Limb (tissue), 2 donors: ENCODE results near the gene ANGEL2.
A peak's percentile ranks its signal among the peaks of the same experiment; 100 is the strongest.
"Not testable (repeated sequence)": the region's sequence is repeated elsewhere in the genome, so short reads cannot be mapped to it uniquely, and the experiment has no call there.

Source experiments
- DNase-seq, 2 donors: peaks; one replicate each; pipeline ENCODE4 v3.0.0-alpha.2; 2016; ENCODE audit errors: extremely low spot score in 2 of 2

The ANGEL2 gene

GRCh38 chr1:213017447-213018273 is 2.0 kb upstream of the ANGEL2 start:
- no peak for DNase-seq

DNA sequence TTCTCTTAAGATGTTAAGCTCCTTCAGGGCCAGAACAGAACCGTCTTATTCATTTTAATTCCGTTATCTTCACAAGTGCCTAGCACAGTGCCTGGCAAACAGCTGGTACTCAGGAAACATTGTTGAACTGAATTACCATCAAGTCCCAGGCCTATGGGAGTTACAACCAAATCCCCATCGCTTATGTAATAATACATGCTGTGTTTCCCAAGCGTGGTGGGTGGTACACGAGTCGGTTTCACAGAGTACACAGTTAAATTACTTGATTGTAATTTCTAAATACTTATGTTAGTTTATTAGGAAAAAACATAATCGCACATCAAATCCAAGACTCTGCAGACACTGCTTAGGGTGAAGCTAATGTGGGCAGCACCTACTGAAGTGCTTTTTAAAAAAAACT is 1.0 kb downstream of the ANGEL2 start:
- peak in 1 of 2 donors; percentile 32 for DNase-seq

- DNase-seq: no peak
These were observed 7.1 kb downstream of the ANGEL2 start for GRCh38 chr1:213008564-213008963.

DNA sequence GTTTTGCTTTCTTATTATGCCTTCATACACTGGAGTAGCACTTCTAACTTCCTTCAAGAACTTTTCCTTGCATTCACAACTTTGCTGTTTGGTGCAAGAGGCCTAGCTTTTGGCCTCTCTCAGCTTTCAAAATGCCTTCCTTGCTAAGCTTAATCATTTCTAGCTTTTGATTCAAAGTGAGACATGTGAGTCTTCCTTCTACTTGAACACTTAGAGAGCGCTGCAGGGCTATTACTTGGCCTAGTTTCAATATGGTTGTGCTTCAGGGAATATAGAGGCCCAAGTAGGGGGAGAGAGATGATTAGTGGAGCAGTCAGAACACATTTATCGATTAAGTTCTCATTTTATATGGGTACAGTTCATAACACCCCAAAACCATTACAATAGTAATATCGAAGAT is 12.4 kb downstream of the ANGEL2 start:
- no peak for DNase-seq

DNA sequence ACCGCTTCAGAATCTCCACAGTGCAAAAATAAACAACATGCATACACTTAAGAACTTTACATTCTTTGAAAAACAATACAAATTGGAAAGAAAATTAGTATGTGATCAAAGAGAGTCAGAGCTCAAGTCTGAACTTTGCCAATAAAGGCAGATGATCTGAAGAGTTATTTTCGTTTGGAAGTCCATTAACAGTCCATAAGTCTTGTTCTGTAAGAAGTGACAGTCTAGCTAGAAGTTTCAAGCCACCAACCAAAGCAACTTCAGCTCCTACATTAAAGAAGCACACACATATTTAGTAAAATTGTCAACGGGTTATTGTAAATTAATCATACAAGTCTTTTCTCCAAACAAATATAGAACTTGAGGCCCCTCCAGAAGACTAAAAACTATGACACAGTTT is 20.7 kb downstream of the ANGEL2 start:
- no peak for DNase-seq

DNA sequence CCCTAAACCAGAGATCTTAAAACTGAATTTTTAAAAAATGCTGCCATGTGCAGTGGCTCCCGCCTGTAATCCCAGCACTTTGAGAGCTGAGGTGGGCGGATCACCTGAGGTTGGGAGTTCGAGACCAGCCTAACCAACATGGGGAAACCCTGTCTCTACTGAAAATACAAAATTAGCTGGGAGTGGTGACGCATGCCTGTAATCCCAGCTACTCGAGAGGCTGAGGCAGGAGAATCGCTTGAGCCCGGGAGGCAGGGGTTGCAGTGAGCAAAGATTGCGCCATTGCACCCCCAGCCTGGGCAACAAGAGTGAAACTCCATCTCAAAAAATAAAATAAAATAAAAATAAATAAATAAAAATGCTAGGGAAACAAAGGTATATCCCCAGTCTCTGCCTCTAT is 21.7 kb downstream of the ANGEL2 start:
- DNase-seq: not testable (repeated sequence)

- no peak for DNase-seq
These were observed 25.4 kb downstream of the ANGEL2 start for GRCh38 chr1:212990276-212990675.

DNA sequence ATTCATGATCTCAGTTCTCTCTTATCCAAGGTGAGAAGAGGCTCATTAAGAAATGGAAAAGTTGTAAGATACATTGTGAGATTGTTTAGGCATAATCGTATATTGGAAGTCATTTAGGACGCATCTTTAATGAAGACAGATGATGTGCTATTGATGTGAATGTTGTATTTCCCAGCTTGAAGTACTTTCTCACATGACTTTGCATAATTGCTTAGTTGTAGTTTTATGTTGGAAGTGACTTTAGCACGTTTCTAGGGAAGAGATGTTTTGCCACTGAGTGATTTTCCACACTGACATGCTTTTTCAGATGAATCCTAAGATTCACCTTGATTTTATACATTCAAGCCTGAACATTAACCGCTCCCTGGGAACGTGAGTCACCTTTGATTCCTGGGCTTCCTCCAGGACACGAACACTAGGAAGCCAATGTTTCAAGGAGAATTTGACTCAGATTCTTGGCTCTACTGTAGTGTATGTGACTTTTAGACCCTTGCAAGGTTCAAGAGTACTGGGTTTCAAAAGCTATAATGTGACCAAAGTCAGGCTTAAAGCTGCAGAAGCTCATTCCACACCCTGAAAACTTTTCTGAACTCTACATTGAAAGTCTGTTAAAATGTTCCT is 27.9 kb downstream of the ANGEL2 start:
- no peak for DNase-seq

- DNase-seq: no peak
These were observed 29.1 kb downstream of the ANGEL2 start for GRCh38 chr1:212986551-212986950.

GRCh38 chr1:212984522-212985291 is 31.0 kb downstream of the ANGEL2 start:
- no peak for DNase-seq

GRCh38 chr1:212983482-212983881 is 32.2 kb downstream of the ANGEL2 start:
- no peak for DNase-seq

- DNase-seq: no peak
These were observed 33.1 kb downstream of the ANGEL2 start for GRCh38 chr1:212982430-212983152.

DNA sequence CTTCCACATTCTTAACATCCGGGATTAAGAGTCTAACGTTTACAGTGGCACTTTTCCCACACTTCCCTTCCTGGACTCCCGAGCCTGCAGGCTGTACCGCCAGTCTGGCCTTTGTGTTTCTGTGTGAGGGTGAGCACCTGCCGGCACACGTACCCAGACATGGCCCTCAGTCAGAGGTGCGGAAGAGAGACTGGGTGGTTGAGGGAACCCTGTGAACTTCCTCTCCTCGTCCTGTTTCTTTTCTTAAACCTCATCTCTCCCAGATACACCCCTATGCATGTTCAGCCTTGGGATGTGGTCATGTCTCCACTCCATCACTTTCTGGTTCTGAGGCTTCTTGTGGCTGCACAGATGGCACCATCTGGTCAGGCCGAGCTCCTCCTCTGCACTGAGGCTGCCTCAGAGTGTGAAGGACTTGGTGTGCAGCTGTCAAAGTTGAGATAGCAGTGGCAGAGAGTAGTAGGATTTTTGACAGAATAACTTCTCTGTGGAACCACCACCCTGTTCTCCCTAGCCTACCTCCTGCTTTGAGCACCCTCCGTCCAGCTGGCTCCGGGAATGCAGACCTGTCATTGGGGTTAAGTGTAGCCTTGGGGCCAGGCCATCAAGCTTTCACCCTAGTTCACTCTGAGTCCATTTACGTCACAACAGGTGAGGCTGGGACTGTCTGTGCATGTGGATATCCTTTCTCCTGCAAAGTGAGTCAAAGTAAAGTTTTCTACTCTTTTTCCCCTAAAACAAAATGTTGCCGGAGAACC is 33.9 kb downstream of the ANGEL2 start:
- peak in 1 of 2 donors; percentile 59 for DNase-seq

GRCh38 chr1:212981025-212981495 is 34.6 kb downstream of the ANGEL2 start:
- peak; percentile 75 for DNase-seq

DNA sequence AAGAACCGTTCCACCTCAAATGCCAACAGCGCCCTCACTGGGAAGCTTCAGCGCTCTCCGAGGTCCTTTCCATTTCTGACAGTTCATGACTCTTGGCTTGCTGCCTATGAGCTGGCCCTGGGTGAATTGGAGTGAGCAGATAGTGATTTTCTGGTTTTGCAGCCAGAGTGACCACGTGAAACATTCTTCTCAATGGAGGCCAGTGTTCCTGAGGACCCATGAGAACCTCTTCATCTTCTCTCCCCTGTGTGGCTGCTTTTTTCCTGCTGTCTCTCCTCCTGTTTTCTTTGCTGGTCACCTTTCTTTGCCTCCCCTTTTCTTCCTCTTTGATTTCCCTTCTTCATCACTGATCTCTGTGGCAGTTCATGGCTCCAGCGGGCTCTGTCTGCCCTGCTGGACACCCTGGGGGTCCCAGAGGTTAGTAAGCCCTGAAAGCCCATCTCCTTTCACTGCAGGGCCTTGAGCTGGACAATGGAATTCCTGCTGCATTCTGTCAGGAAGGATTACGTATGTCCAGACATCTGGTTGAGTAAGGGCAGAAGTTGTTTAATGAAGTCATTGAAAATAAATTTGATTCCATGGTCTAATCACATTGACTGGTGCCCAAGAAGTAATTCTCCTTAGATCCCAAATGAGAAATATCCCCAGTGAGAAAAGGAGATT is 35.4 kb downstream of the ANGEL2 start:
- DNase-seq: peak in 1 of 2 donors; percentile 24

- peak; percentile 46 to 63 for DNase-seq
These were observed 36.1 kb downstream of the ANGEL2 start for GRCh38 chr1:212979340-212980122.

DNA sequence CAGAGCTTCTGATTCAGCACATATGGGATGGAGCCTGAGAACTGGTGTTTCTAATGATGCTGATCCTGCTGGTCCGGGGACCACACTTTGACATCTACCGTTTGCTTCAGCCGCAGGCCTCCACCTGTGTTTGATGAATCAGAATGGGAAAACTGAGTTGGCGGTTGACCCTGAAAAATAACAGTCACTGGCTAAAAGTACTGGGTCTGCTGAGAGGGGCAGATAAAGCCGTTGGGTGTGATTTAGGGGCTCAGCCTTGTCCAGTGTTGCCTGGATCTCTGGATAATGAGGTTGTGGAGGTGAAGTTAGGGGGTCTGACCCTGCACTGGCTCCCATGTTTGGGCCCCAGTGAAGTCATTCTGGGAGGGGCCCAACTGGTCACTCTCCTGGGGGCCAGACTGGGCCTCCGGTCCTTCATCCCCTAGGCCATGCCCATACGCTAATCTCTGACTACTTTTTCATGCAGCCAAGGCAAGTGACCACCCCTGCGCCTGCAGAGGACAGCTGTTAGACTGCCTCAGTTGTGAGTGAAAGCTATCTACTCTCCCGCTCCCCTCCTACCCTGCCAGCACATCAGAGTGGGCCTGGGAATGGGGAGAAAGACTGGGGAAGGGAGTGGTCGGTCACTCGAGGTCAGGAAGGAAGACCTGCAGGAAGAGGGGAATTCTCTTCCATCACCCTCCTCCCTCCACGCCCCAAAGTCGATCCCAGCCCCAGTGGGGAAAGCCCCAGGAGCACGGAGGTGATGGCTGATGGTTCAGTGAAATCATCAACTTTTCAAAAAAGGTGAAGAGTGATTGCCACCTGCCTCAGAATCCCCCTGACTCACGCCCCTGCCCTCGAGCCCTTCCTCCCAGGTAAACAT is 37.7 kb downstream of the ANGEL2 start:
- peak in 1 of 2 donors; percentile 17 for DNase-seq

DNA sequence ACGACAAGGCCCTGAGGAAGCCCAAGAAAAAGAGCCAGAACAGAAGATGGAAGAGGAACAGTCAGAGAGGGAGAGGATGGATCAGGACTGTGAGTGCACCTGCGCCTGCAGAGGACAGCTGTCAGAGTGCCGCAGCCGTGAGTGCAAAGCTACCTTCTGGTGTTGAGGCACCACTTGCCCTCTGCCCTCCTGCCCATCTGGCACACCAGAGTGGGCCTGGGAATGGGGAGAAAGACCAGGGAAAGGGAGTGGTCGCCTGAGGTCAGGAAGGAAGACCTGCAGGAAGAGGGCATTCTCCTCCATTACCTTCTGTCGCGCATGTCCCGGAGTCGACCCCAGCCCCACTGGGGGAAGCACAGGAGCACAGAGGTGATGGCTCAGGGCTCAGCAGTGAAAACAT is 39.1 kb downstream of the ANGEL2 start:
- DNase-seq: peak in 1 of 2 donors; percentile 29
